NCI-H2029 treated with DMSO at 0.1 percent for 48 hours (cell line): ENCODE measurements around the gene ALOX12B.
"Not testable (repeated sequence)": the region's sequence is repeated elsewhere in the genome, so short reads cannot be mapped to it uniquely, and the experiment has no call there.

ENCODE experiments used
- DNase-seq: peaks from one replicate; lab custom pipeline; 2025; lab: John Stamatoyannopoulos, UW

ALOX12B gene

GRCh38 chr17:8082292-8082691 lies 5.2 kb downstream of the ALOX12B start:
- DNase-seq = no peak

- no peak for DNase-seq
These were observed 5.6 kb downstream of the ALOX12B start for GRCh38 chr17:8081876-8082275.

GRCh38 chr17:8080799-8081219 lies 6.7 kb downstream of the ALOX12B start:
- no peak for DNase-seq

GRCh38 chr17:8080208-8080798 lies 7.2 kb downstream of the ALOX12B start:
- DNase-seq = no peak

GRCh38 chr17:8079291-8080207 lies 8.0 kb downstream of the ALOX12B start:
- DNase-seq = no peak

GRCh38 chr17:8077939-8078338 lies 9.6 kb downstream of the ALOX12B start:
- DNase-seq = not testable (repeated sequence)

- DNase-seq = no peak
These were observed 10.8 kb downstream of the ALOX12B start for GRCh38 chr17:8076502-8077266.

- DNase-seq = no peak
These were observed 11.8 kb downstream of the ALOX12B start for GRCh38 chr17:8075574-8076342.

GRCh38 chr17:8075081-8075480 lies 12.4 kb downstream of the ALOX12B start:
- DNase-seq = no peak

GRCh38 chr17:8074554-8074953 lies 13.0 kb downstream of the ALOX12B start:
- no peak for DNase-seq

GRCh38 chr17:8073627-8074484 lies 13.7 kb downstream of the ALOX12B start:
- DNase-seq = no peak

- DNase-seq = no peak
These were observed 14.6 kb downstream of the ALOX12B start for GRCh38 chr17:8072729-8073461.

GRCh38 chr17:8072341-8072728 lies 15.2 kb downstream of the ALOX12B start:
- no peak for DNase-seq

GRCh38 chr17:8071496-8071895 lies 16.0 kb downstream of the ALOX12B start:
- DNase-seq = no peak

GRCh38 chr17:8069587-8069860 lies 18.0 kb downstream of the ALOX12B start:
- DNase-seq = no peak

GRCh38 chr17:8068736-8069586 lies 18.6 kb downstream of the ALOX12B start:
- no peak for DNase-seq

- no peak for DNase-seq
These were observed 19.7 kb downstream of the ALOX12B start for GRCh38 chr17:8067806-8068205.

GRCh38 chr17:8066841-8067775 lies 20.4 kb downstream of the ALOX12B start:
- no peak for DNase-seq
